Activated CD4-positive, alpha-beta memory T cell treated with anti-CD3 and anti-CD28 coated beads for 36 hours (primary cell): Measurements from ENCODE around the gene EYS. TPM values are rescaled to one million over a fixed set of nuclear protein-coding genes. Genes with fewer than 3 reads are reported as not detected.
A peak's percentile ranks its signal among the peaks of the same experiment; 100 is the strongest.

Source experiments
- CTCF ChIA-PET: fragments of 350-600 bp; sonication (Branson Sonifier 250); formaldehyde crosslinking; loops from one replicate; lab custom pipeline; 2021; ENCODE audit warnings: antibody characterized with exemption, inconsistent platforms; lab: Charles Lee
- POLR2A ChIA-PET: fragments of 350-600 bp; sonication (Branson Sonifier 250); formaldehyde crosslinking; loops from one replicate; lab custom pipeline; 2021; ENCODE audit warnings: antibody characterized with exemption; lab: Charles Lee
- DNase-seq: peaks from one replicate; pipeline ENCODE4 v3.0.0-alpha.2; 2020
- H3K27ac Mint-ChIP-seq: one replicate; pipeline ENCODE4 v1.8.0; 2021; ENCODE audit warnings: mixed read lengths
- H3K27me3 Mint-ChIP-seq: one replicate; pipeline ENCODE4 v1.8.0; 2021; ENCODE audit warnings: mixed read lengths
- H3K36me3 Mint-ChIP-seq: one replicate; pipeline ENCODE4 v1.8.0; 2021; ENCODE audit warnings: mixed read lengths
- H3K4me1 Mint-ChIP-seq: one replicate; pipeline ENCODE4 v1.8.0; 2021; ENCODE audit warnings: low read depth, mixed read lengths
- H3K4me3 Mint-ChIP-seq: one replicate; pipeline ENCODE4 v1.8.0; 2021; ENCODE audit warnings: mild to moderate bottlenecking, mixed read lengths
- H3K9me3 Mint-ChIP-seq: one replicate; pipeline ENCODE4 v1.8.0; 2021; ENCODE audit warnings: mixed read lengths
- intact Hi-C: fragments of 100-400 bp; cut with micrococcal nuclease; formaldehyde crosslinking; loops from one replicate; pipeline ENCODE4 v1.15.1; 2023
- total RNA-seq, 2 experiments: library from RNA; stranded (reverse); gene quantifications; one replicate each; pipeline ENCODE4 v1.2.3, GENCODE V29; 2021

EYS gene
- total RNA-seq, 2 experiments from 2014 or later: not detected

DNA sequence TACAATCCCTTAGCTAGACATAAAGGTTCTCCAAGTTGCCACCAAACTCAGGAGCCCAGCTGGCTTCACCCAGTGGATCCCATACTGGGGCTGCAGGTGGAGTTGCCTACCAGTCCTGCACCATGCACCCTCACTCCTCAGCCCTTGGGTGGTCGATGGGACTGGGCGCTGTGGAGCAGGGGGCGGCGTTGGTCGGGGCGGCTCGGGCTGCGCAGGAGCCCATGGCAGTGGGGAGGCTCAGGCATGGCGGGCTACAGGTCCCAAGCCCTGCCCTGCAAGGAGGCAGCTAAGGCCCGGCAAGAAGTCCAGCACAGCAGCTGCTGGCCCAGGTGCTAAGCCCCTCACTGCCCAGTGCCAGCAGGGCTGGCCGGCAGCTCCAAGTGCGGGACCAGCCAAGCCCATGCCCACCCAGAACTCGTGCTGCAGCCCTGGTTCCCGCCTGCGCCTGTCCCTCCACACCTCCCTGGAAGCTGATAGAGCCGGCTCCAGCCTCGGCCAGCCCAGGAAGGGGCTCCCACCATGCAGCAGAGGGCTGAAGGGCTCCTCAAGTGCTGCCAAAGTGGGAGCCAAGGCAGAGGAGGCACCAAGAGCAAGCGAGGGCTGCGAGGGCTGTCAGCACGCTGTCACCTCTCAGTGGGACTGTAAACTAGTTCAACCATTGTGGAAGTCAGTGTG, 1159.3 kb downstream of the EYS start:
- Mint-ChIP-seq H3K36me3 (no peaks in the 10 kb centered on the region), H3K27ac (no peak overlapping the region)

DNA sequence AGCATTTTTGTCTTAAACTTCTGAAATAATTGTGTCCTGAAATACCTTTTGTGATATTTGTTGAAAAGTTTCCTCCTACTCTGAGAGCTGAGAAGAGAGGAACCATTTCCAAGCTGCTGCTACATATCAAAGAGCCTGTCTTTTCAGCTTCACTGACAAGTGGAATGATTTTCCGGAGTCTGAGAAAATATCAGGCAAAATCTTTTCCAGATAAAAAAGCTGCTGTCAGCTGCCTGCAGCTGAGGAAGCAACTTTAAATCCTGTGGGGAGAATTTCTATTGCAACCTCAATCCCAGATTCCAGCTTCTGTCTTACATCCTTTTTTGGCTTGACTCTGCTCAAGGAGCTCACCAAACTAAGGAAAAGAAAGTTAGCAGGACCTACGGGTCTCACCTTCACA, 1167.1 kb downstream of the EYS start:
- ChIA-PET CTCF (no interaction called here), POLR2A (no interaction called here)
- Mint-ChIP-seq H3K9me3 (peaks cover 3% of the 10 kb centered on the region), H3K36me3 (no peaks in the 10 kb centered on the region), H3K4me3 (no peak overlapping the region), H3K27ac (no peak overlapping the region), H3K4me1 (no peaks in the 10 kb centered on the region), H3K27me3 (no peaks in the 10 kb centered on the region)
- intact Hi-C loops: no loop called here
- no peak for DNase-seq

More for the DNA sequence above, 1159.3 kb downstream of the EYS start:
- Mint-ChIP-seq H3K9me3 (peaks cover 11% of the 10 kb centered on the region), H3K4me1 (no peaks in the 10 kb centered on the region), H3K4me3 (no peak overlapping the region), H3K27me3 (no peaks in the 10 kb centered on the region)
- intact Hi-C loops: no loop called here
- no peak for DNase-seq
- ChIA-PET POLR2A (no interaction called here), CTCF (no interaction called here)

DNA sequence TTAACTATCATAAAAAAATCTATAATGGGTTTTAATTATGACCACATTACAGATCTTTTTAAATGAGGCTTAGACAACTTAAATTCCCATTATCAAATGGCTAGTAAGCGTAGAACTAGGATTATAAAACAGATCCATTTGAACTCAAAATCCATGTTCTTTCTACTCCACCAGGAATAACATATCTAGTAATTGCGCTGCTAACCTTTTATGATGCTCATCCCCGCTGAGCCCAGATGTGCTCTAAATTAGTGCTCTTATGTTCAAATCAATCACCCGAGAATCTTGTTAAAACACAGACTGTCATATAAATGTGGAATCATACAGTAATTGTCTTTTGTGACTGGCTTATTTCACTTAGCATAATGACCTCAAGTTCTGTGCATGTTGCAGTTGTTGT, 1168.3 kb downstream of the EYS start:
- intact Hi-C loops: no loop called here
- H3K27ac Mint-ChIP-seq: no peak overlapping the region
- H3K4me1 Mint-ChIP-seq: no peaks in the 10 kb centered on the region
- no peaks in the 10 kb centered on the region for H3K27me3 Mint-ChIP-seq
- peaks cover 3% of the 10 kb centered on the region for H3K9me3 Mint-ChIP-seq
- ChIA-PET POLR2A (no interaction called here), CTCF (no interaction called here)
- no peaks in the 10 kb centered on the region for H3K36me3 Mint-ChIP-seq
- H3K4me3 Mint-ChIP-seq: no peak overlapping the region
- DNase-seq: no peak

DNA sequence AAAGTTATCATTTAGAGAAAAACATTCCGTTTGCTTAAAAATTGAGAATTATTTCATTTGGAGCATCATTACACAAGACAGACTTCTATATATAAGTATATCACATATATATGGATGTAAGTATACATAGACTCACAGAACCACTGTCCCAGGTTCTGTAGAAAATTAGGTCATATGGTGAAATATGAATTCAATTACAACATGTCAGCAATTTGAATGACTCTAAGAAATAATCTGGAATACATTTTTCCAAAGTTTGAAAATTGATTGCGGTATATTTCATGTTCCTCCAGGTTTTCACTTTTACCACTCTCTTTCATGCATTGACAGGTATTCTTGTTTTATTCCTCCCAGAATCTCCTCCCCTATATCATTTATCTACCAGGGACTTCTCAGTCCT, 1179.1 kb downstream of the EYS start:
- H3K4me3 Mint-ChIP-seq: no peak overlapping the region
- ChIA-PET POLR2A (no interaction called here), CTCF (no interaction called here)
- no peaks in the 10 kb centered on the region for H3K4me1 Mint-ChIP-seq
- no peak for DNase-seq
- no peaks in the 10 kb centered on the region for H3K36me3 Mint-ChIP-seq
- H3K27ac Mint-ChIP-seq: no peak overlapping the region
- H3K9me3 Mint-ChIP-seq: peaks cover 7% of the 10 kb centered on the region
- intact Hi-C loops: no loop called here
- no peaks in the 10 kb centered on the region for H3K27me3 Mint-ChIP-seq

DNA sequence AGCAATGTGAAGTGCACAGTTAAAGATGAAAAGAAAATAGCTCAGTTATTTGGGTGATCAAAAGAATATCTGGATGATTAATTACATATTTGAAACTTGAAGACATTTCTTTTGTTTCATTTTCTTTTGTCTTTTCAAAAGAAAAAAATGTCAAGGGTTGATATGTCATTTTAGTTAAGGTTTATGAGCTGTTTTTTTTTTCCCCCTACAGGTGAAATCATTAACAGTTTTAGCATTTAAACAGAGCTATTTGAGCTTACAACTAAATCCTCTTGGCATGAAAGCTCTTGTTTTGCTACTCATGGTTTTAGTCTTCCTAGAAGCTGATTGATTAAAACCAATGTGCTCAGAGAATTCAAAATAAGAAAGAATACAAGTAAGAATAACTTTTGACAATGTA, 1184.2 kb downstream of the EYS start:
- no peaks in the 10 kb centered on the region for H3K27me3 Mint-ChIP-seq
- DNase-seq: no peak
- CTCF ChIA-PET: no interaction called here
- H3K4me1 Mint-ChIP-seq: no peaks in the 10 kb centered on the region
- no peak overlapping the region for H3K4me3 Mint-ChIP-seq
- intact Hi-C loops: no loop called here
- POLR2A ChIA-PET: no interaction called here
- no peak overlapping the region for H3K27ac Mint-ChIP-seq
- H3K36me3 Mint-ChIP-seq: no peaks in the 10 kb centered on the region
- H3K9me3 Mint-ChIP-seq: peaks cover 20% of the 10 kb centered on the region

DNA sequence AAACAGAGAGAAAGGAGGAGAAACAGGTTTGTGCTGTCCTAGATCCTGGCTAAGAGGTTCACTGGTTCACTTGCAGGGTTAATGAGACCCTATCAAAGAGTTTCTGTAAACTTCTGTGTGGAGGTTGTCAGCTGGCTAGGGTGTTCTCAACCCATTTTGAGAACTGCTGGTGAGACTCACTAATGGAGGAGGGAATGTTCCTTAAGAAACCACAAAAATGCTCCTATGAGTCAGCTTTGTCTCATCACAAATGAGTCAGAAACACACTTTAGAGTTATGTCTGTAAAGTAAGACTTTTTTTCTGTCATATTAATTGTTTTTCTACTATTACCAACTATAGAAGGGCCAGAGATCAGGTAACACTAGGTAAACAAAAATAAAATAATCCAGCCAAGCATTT, 1187.0 kb downstream of the EYS start:
- CTCF ChIA-PET: no interaction called here
- H3K27ac Mint-ChIP-seq: no peak overlapping the region
- H3K4me3 Mint-ChIP-seq: no peak overlapping the region
- H3K36me3 Mint-ChIP-seq: no peaks in the 10 kb centered on the region
- no peak for DNase-seq
- no peaks in the 10 kb centered on the region for H3K27me3 Mint-ChIP-seq
- H3K9me3 Mint-ChIP-seq: peaks cover 20% of the 10 kb centered on the region
- intact Hi-C loops: no loop called here
- POLR2A ChIA-PET: no interaction called here
- H3K4me1 Mint-ChIP-seq: no peaks in the 10 kb centered on the region

DNA sequence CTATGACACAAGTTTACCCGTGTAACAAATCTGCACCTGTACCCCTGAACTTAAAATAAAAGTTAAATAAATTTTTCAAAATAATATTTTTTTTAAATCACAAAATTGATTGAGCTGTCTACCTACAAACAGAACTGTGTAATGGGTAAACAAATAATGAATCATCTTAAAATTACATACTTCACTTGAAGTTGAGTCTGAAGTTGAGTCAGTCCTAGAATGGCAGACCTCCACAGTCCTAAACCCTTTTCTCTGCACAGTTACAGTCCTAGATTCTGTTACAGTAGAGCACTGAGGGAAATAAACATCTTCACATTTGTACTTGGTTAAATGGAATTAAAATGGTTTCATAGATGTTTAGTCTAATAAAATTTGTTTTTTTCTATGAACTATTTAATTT, 1190.6 kb downstream of the EYS start:
- CTCF ChIA-PET: no interaction called here

DNA sequence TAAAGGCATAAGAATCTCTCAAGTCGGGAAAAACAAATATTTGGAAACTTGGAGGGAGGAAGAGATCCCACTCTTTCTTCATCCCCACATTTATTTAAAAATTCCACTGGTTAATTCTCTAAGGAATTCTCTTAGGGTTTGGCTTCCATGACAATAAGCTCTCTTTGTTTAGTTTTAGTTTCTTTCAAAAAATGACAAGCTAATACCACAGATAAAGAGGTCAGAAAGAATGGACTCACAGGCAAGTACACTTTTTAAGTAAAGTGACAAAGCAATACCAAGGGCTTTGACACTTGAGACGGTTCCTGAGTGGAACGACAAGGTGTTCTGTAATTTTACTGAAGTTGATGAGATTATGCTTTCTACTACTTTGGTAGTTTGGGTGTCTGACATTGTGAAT, 1199.4 kb downstream of the EYS start:
- intact Hi-C loops: no loop called here
- POLR2A ChIA-PET: no interaction called here
- DNase-seq: no peak

More for the DNA sequence above, 1190.6 kb downstream of the EYS start:
- no peak overlapping the region for H3K4me3 Mint-ChIP-seq
- no peak for DNase-seq
- no peaks in the 10 kb centered on the region for H3K4me1 Mint-ChIP-seq
- H3K27me3 Mint-ChIP-seq: no peaks in the 10 kb centered on the region
- POLR2A ChIA-PET: no interaction called here
- peaks cover 14% of the 10 kb centered on the region for H3K9me3 Mint-ChIP-seq
- intact Hi-C loops: no loop called here
- no peaks in the 10 kb centered on the region for H3K36me3 Mint-ChIP-seq
- no peak overlapping the region for H3K27ac Mint-ChIP-seq

DNA sequence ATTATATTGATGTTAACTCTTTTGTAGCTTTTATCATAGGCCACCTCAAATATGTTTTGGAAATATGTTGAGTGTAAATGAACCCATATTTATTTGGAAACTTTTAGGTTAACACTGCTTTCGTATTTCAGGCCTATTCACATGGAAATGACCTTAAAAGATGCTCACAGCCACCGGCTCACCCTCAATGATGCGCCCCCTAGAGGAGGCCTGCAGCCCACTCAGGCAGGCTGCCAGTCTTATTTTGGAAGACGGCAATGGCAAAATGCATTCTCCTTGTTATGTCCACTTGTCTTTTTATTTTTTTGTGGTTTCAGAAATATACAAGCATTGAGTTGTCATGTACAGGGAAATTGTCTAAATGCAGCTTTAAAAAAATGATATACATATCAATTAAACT, 1201.7 kb downstream of the EYS start:
- Mint-ChIP-seq H3K27ac (no peak overlapping the region), H3K4me1 (no peaks in the 10 kb centered on the region), H3K4me3 (no peak overlapping the region), H3K36me3 (no peaks in the 10 kb centered on the region), H3K9me3 (peaks cover 14% of the 10 kb centered on the region), H3K27me3 (no peaks in the 10 kb centered on the region)
- DNase-seq: peak; percentile 9
- CTCF ChIA-PET: no interaction called here
- POLR2A ChIA-PET: no interaction called here
- intact Hi-C loops: no loop called here

More for the DNA sequence above, 1199.4 kb downstream of the EYS start:
- no peak overlapping the region for H3K4me3 Mint-ChIP-seq
- CTCF ChIA-PET: interaction anchor here (0.7 kb wide), 1 partner anchor 1117 kb away, joined by 3 read pairs; no protein-coding TSS in a partner anchor
- H3K9me3 Mint-ChIP-seq: peaks cover 17% of the 10 kb centered on the region
- no peak overlapping the region for H3K27ac Mint-ChIP-seq
- H3K27me3 Mint-ChIP-seq: no peaks in the 10 kb centered on the region
- H3K36me3 Mint-ChIP-seq: no peaks in the 10 kb centered on the region
- H3K4me1 Mint-ChIP-seq: no peaks in the 10 kb centered on the region

DNA sequence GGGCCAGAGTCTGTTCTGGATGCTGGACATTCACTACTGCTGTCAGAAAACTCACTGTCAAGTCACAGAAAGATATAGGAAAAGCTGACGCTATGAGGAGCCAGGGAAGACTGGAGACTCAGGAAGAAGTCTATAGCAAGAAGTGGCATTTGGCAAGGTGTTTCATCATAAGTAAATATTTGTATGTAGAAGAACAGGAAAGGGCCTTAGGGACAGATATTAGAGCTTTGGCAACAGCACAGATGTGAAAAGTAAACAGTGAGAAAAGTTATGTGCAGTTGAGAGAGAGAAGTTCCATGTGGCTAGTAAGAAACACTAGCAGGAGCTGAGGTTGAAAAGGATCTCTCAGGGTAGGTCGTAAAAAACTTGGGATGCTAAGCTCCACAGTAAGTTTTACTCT, 1202.5 kb downstream of the EYS start:
- CTCF ChIA-PET: no interaction called here
- intact Hi-C loops: no loop called here
- Mint-ChIP-seq H3K4me3 (no peak overlapping the region), H3K27ac (no peak overlapping the region), H3K4me1 (no peaks in the 10 kb centered on the region), H3K27me3 (no peaks in the 10 kb centered on the region), H3K36me3 (no peaks in the 10 kb centered on the region), H3K9me3 (peaks cover 17% of the 10 kb centered on the region)
- no peak for DNase-seq
- POLR2A ChIA-PET: no interaction called here

DNA sequence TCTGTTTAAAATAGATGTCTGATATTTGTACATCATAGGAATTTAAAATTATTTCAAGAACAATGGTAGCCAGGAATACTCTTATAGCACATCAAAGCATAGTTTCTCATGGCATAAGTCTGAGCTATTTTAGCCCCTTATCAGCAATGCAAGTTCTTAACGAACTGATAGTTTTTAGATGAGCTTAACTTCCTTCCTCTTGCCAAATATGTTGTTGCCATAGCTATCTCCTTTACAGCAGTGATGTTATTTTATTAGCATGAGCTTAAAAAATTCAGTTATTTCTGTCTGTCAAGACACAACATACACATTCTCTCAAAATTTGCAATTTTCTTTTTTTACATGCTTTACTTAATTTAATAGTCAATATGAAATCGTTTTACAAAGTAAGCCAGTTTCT, 1204.2 kb downstream of the EYS start:
- H3K9me3 Mint-ChIP-seq: peaks cover 21% of the 10 kb centered on the region
- CTCF ChIA-PET: no interaction called here
- POLR2A ChIA-PET: no interaction called here

DNA sequence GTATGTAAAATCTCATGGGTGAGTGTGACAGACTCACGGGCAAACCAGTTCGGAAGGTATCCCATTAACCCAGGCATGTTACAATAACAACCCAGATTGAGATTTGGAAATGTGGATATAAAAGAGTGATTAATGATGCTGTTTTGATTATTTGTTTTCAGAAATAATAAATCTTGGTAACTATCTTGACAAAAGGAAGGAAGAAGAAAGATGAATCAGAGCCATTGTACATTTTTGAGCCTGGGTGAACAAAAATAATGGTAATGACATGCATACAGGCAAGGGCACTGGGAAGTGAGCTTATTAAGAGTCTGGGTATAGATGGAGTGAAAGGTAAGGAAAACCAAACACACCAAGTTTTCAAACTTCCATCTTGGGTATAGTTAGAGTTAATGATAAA, 1209.4 kb downstream of the EYS start:
- CTCF ChIA-PET: no interaction called here
- intact Hi-C loops: no loop called here
- no peak for DNase-seq
- Mint-ChIP-seq H3K27ac (no peak overlapping the region), H3K4me3 (no peak overlapping the region), H3K4me1 (no peaks in the 10 kb centered on the region), H3K9me3 (peaks cover 18% of the 10 kb centered on the region), H3K36me3 (no peaks in the 10 kb centered on the region), H3K27me3 (no peaks in the 10 kb centered on the region)
- POLR2A ChIA-PET: no interaction called here

More for the DNA sequence above, 1204.2 kb downstream of the EYS start:
- no peaks in the 10 kb centered on the region for H3K4me1 Mint-ChIP-seq
- DNase-seq: no peak
- no peak overlapping the region for H3K4me3 Mint-ChIP-seq
- intact Hi-C loops: no loop called here
- no peaks in the 10 kb centered on the region for H3K27me3 Mint-ChIP-seq
- no peaks in the 10 kb centered on the region for H3K36me3 Mint-ChIP-seq
- no peak overlapping the region for H3K27ac Mint-ChIP-seq

DNA sequence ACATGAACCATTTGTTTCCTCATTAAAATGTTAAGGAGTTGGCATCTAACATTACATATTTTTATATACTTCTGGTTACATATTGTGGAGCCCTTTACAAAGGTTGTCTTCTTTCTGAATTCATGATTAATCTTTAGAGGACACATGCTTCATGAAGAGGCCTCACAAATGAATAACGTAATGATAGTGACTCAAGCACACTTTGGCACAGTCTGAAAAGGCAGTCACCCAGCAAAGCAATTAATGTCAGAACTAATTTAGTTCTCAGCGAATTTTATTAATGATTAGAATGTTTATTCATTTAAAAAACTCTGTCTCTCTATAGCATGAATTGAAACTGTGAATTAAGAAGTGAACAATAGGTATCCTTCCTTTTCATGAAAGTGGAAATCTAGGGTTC, 1217.3 kb downstream of the EYS start:
- intact Hi-C loops: no loop called here
- peaks cover 5% of the 10 kb centered on the region for H3K9me3 Mint-ChIP-seq
- H3K4me1 Mint-ChIP-seq: no peaks in the 10 kb centered on the region
- CTCF ChIA-PET: no interaction called here
- H3K27me3 Mint-ChIP-seq: no peaks in the 10 kb centered on the region
- DNase-seq: no peak
- H3K27ac Mint-ChIP-seq: no peak overlapping the region
- H3K4me3 Mint-ChIP-seq: no peak overlapping the region
- no peaks in the 10 kb centered on the region for H3K36me3 Mint-ChIP-seq
- POLR2A ChIA-PET: no interaction called here
